GM18519 (cell line): ENCODE measurements around the gene HEATR5A.
"Not testable (repeated sequence)": the region's sequence is repeated elsewhere in the genome, so short reads cannot be mapped to it uniquely, and the experiment has no call there.

Experiments
- ATAC-seq: cut with Tn5 transposase; IDR thresholded peaks from one replicate; pipeline ENCODE4 v1.9.1; 2021; ENCODE audit warnings: mild to moderate bottlenecking, moderate library complexity; ENCODE audit not compliant: unreplicated experiment, low FRiP score

Gene HEATR5A

GRCh38 chr14:31261859-31262731, 158.3 kb downstream of the HEATR5A start:
- no peak for ATAC-seq

- no peak for ATAC-seq
These were observed 158.9 kb downstream of the HEATR5A start for GRCh38 chr14:31261523-31261858.

DNA sequence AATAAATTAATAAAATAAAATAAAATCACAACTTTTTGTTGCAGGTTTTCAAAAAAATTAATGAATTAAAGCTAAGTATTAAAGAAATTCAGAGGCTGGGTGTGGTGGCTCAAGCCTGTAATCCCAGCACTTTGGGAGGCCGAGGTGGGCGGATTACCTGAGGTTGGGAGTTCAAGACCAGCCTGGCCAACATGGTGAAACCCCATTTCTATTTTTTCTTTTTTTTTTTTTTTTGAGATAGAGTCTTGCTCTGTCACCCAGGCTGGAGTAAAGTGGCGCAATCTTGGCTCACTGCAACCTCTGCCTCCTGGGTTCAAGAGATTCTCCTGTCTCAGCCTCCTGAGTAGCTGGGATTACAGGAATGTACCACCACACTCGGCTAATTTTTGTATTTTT, 161.3 kb downstream of the HEATR5A start:
- ATAC-seq = not testable (repeated sequence)

GRCh38 chr14:31258427-31259039, 161.8 kb downstream of the HEATR5A start:
- no peak for ATAC-seq

DNA sequence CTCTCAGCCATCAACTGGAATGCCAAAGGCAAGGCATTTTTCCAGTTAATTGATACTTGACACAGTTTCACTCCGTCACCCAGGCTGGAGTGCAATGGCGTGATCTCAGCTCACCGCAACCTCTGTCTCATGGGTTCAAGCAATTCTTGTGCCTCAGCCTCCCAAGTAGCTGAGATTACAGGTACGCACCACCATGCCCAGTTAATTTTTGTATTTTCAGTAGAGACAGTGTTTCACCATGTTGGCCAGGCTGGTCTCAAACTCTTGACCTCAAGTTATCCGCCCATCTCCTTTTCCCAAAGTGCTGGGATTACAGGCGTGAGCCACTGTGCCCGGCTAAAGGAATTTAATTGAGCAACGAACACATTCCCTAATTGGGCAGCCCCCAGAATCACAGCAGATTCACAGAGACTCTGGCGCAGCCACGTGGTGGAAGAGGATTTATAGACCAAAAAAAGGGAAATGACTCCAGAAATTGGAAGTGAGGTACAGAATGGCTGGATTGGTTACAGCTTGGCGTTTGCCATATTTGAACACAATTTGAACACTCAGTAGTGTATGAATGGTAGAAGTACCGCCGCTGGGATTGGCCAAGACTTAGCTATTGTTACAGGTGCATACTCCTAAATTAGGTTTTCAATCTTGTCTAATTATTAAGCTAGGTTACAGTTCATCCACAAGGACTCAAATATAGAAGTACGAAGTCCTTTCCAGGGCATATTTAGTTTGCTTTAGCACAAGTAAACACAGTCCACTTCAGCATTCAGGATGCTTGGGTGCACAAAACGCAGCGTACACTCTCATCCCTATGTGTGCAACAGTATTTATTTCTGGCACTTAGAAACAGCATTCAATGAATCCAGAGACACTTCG, 162.6 kb downstream of the HEATR5A start:
- ATAC-seq = not testable (repeated sequence)

- no peak for ATAC-seq
These were observed 163.2 kb downstream of the HEATR5A start for GRCh38 chr14:31257244-31257553.

- no peak for ATAC-seq
These were observed 163.7 kb downstream of the HEATR5A start for GRCh38 chr14:31256534-31257243.

DNA sequence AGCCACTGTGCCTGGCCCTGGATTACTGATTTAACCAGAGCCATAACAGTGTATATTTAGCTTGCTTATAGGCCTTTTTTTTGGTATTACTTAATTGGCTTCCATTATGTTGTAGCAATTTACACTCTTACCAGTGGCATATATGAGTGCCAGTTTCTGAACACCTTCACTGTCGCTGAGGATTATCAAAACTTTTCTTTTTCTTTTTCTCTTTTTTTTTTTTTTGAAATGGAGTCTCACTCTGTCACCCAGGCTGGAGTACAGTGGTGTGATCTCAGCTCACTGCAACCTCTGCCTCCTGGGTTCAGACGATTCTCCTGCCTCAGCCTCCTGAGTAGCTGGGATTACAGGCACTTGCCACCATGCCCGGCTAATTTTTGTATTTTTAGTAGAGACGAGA, 164.4 kb downstream of the HEATR5A start:
- not testable (repeated sequence) for ATAC-seq

DNA sequence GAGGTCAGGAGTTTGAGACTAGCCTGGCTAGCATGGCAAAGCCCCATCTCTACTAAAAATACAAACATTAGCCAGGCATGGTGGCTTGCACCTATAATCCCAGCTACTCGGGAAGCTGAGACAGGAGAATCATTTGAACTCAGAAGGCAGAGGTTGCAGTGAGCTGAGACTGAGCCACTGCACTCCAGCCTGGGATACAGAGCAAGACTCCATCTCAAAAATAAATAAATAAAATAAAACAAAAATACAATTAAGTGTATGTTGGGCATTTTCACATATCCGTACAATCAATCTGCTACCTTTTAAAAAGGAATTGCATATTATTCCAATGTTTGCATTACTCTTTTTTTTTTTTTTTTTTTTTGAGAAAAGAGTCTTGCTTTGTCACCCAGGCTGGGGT, 165.1 kb downstream of the HEATR5A start:
- no peak for ATAC-seq

- ATAC-seq = no peak
These were observed 166.4 kb downstream of the HEATR5A start for GRCh38 chr14:31253746-31254471.

- no peak for ATAC-seq
These were observed 167.5 kb downstream of the HEATR5A start for GRCh38 chr14:31252865-31253264.

DNA sequence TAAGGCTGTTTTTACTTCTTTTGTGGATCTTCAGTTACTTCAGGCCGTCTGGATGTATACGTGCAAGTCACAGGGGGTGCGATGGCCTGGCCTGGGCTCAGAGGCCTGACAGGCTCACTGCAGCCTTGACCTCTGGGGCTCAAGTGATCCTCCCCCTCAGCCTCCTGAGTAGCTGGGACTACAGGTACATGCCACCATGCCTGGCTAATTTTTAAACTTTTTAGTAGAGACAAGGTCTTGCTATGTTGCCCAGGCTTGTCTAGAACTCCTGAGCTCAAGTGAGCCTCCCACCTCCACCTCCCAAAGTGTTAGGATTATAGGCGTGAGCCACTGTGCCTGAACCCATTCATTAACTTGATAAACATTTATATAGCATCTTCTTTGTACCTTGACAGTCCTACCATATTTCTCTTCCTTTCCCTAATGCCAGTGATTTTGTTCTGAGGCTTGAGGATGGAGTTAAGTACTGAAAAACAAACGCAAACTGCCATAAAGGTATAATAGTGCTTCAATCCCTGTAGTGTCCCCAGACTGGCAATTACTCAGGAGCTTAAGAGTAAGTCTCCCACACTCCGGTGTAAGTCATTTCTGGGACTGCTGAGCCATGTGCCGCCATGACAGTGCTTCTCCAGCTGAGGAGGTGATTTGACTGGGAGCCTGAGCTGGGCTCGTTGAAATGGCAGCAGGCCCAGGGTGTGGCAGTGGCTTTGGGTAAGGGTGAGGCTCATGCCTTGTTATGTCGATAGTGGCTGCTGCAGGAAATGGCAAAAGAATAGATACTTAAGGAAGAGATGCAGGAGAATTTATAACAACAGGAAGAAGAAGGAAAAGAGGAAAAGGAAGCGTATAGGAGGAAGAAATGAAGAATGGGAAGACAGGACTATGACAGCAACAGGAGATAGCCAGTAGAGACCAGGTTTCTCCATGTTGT, 169.1 kb downstream of the HEATR5A start:
- ATAC-seq = no peak

DNA sequence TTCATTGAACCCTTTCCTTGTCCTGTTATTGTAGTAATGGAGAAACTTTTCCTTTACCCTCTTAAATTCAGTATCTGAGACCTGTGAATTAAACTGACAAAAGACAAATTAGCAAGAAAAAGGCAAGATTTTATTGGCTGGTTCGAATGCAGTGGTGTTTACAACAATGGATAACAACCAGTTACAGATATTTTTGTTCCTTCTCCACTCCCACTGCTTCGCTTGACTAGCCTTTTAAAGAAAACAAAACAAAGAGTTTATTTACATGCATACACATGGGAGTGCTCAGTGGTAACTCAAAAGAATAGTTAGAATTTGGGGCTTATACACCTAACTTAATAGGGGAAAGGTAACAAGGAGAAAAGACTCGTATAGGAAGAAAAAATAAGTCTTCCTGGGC, 175.7 kb downstream of the HEATR5A start:
- no peak for ATAC-seq

DNA sequence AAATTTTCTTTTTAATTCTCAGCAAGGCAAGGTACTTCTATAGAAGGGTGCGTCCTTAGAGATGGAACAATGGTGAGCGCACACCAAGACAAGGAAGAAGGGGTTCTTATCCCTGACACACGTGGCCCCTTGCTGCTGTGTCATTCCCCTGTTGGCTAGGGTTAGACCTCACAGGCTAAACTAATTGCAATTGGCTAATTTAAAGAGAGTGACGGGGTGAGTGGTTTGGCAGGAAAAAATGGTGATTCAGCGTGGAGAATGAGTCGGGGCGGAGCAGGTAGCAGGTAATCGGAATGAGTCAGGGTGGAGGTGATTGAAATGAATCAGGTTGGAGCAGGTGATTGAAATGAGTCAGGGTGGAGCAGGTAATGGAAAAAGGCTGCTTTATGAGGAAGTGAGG, 176.5 kb downstream of the HEATR5A start:
- ATAC-seq = no peak

DNA sequence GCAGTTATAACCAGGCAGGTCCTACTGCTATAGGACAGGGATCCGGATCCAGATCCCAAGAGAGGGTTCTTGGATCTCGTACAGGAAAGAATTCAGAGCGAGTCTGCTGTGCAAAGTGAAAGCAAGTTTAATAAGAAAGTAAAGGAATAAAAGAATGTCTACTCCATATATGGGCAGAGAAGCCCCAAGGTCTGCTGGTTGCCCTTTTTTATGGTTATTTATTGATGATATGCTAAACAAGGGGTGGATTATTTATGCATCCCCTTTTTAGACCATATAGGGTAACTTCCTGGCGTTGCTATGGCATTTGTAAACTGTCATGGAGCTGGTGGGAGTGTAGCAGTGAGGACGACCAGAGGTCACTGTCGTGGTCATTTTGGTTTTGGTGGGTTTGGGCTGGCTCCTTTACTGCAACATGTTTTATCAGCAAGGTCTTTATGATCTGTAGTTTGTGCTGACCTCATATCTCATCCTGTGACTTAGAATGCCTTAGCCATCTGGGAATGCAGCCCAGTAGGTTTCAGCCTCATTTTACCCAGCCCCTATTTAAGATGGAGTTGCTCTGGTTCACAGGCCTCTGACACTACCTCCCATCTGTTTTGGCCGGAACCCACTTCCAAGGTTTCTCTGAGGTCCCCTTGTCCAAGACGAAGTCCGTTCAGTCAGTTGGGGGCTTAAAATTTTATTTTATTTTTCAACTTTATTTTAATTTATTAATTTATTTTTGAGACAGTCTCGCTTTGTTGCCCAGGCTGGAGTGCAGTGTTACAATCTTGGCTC, 178.0 kb downstream of the HEATR5A start:
- not testable (repeated sequence) for ATAC-seq
